ENCODE measurements around the gene GABRR2.
"Not testable (repeated sequence)": the region's sequence is repeated elsewhere in the genome, so short reads cannot be mapped to it uniquely, and the experiment has no call there.

GABRR2 gene

DNA sequence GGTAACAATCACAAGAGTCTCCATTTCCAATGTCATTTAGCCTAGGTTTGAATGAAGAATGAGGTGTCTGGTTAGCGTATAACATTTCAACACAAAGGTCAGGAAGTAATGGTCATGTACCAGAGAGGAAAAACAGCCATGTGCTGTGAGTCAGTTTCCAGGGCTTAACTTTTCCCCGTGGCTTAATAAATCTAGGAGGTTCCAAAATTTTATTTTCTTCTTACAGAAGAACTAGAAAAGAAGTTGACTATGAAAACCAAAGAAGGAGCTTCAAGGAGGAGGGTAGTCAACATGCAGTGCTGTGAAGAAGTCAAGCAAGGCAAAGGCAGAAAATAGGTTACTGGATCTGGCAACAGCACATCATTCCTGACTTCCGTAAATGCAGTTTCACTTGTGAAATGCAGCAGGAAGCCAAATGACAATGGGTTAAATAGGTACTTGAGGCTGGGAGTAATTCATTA, 8.4 kb upstream of the GABRR2 start:
- DNase-seq, result no peak

DNA sequence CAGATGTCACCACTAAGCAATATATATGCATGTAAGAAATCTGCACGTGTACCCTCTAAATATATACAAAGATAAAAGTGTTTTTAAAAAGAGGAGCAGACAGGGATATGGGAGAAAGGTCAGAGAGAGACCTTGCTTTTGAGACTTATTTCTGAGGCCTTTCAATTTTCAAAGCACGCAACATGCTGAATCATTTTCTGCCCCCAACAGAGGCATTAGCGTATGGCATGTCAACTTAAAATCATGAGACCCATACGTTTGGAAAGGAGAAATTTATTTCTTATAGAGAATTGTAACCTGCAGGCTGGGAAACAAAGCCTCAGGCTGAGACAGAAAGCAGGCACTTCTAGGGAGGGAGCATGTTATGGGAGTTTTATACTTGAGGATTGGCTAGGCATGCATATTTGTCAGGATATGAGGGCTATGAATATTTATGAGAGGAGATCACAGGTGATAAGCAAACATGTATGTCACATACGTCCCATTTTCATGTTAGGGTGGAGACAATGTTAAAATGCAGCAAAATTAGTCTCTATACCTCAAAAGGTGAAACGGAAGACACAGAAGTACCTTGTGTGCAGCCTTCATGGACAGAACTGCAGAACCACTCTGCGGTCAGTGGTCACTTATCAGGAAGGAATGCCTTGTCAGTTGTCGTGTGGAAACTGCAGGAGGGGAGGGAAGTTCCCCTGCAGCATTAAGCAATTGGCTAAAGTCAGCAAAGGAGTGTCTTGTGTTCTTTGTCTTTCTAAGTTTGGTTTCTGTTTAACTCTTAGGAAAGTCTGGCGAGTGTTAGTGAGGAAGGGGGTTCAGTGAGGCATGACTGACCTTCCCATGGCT, 6.3 kb upstream of the GABRR2 start:
- no peak for DNase-seq

DNA sequence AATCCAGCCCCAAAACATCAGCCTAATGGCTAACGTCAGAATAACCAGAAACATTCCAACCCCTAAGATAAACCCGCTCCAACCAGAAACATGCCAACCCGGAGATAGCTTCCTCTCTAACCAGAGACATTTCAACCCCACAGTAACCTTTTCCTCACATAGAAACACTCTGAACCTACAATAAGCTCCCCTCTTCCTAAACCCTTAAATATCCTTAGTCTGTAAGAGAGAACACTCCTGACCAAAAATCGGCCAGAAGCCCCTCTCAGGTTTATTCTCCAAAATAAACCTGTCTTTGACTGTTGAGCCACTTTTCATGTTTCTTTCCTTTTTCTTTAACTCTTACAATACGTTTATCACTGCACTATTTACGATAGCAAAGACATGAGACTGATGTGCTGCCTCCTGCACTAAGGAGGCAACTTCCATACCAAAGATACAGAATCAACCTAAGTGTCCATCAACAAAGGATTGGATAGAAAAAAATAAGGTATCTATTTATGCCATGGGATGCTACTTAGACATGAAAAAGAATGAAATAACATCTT, 5.0 kb upstream of the GABRR2 start:
- no peak for DNase-seq

DNA sequence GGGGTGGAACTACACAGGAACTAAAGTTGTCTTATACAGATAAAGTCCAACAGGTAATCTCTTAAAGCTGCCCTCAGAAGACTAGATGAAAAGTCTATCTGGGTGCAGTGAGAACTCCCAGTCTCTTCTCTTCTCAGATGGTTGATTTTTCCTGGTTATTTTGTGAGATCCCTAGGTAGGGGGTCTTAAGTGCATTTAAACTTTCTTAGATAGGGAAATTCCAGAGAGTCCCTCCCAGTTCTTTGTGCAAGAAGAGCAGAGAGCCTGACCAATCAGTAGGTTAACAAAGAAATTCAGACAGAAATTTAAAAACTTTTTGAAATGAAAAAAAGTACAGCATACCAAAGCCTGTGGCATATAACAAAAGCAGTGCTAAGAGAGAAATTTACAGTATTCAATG, 2.0 kb upstream of the GABRR2 start:
- no peak for DNase-seq

DNA sequence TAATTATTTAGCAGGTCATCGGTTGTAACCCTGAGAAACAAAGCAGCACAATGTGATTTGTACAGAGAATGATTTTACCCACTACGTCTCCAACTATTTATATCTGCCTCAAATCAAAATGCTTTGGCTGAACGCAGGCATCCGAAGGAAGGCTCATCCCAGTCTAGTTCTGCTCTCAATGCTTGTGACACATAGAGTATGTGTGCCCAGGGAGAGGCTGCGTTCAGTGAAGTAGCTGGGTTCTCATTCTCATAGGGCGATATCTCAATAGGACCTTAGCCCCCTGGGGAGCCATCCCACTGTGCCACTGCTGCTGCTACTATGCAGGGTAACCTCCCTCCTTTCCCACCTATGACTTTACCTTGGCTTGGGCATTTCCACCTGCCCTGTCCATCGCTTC, 407 bp downstream of the GABRR2 start:
- no peak for DNase-seq

DNA sequence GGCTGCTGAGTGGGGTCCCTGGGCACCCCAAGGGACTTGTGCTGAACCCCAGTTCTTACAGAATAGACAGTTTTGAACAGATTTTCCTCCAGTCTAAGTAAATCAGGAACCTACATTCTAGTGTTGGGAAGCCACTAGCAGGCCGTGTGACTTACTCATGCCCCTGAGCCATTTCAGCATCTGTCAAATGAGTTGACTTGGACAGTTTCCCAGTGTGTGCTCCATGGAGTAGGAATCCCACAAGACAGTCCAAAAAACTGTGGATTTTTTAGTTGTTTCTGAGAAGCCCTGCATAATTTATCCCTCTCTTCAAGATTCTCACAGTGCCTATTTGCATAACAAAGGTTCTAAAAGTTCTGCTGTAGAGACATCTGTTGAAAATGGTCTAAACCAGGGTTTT, 2.1 kb downstream of the GABRR2 start:
- peak; percentile 55 for DNase-seq

DNA sequence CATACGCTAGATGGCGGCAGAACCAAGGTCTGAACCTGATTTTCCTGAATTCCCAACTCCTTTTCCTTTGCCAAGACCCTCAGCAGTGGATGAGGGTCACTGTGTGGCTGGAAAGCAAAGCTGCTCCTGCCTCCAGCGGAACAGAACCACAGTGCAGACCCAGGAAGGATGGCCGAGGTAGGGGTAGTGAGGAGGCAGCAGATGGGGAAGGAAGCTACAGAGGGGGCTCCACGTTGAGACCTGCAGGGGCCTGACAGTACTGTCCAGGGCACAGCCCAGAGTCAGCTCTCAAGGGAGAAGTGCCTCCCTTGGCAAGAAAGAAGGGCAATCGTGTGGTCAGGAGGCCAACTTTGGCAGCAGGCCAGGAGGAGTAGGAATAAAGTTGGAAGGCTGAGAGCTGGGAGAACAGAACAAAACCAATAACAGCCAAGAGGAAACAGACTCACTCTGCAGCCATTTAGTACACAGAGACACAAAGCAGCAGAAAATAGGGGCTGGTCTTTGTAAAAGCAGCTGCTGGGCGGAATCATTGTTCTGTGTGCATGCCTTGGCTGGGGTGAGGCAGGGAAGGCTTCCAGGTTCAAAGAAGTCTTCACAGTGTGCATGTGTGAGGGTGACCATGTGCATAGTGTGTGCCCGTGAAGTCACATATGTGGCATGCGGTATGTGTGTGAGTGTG, 3.1 kb downstream of the GABRR2 start:
- no peak for DNase-seq

DNA sequence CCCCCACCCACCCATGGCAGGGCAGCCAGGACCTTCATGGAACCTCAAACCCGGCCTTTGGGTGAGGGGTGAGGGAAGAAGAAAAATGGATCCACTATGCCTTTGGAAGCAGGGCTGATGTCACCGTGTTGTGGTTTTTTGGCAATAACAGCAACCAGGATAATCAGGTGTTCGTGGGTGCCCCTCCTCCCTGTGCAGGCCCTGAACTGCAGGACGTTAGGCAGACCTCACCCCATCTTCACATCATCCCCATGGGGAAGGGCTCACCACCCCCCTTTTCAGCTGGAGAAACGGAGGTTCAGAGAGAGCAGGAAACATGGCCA, 3.6 kb downstream of the GABRR2 start:
- DNase-seq, result no peak

DNA sequence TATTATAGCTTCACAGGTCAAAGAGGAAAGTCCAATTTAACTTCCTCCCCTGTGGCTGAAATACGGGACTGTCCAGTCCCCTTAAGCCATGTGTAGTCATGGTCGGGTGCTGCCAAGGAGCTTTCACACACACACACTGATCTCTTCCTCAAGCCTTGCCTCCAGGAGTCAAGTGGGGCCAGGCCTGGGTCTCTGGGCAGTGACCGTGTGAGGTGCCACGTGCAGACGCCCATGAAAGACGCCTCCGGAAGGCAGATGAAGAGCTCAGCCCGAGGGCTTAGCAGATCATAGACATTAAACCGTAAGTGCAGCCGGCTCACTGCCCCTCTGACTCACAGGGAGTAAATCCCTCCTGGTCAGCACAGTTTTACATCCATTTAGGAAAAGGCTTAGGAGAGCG, 4.2 kb downstream of the GABRR2 start:
- no peak for DNase-seq

DNA sequence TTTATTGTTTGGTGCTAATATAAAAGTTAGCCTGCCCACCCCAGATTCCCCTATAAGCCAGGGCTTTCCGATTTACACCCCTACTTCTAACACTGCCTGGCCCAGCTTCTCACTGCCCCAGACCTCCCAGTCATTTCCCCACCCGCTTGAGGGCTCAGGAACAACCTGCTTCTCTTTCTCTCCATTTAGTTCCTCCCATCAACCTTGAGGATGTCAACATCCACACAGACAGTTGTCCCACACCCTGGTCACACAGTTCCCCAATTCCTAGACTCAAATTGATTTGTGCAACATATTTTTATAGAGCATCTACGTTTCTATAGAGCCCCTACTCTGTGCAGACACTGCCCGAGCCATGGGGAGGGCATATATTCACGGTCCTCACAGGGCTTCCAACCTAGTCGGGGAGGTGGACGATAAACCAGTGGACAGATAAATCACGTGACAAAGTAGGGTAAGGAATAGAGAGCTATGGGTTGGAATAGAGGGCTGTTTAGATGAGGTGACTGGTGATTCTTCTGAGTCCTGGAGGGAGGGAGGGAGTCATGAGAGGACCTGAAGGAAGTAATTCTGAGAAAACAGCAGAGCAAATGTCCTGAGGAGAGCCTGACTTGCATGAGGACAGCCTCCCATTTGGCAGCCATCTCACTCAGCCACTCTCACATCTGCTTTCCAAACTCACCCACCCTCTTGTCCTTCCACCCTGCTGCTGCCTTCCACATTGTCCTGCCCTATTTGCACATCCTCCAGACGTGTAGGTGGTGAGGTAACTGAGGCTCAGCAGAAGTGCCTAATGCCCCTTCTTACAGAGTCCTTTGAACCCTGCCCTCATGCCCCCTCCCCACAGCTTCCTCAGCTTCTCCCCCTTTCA, 6.3 kb downstream of the GABRR2 start:
- DNase-seq, result no peak

DNA sequence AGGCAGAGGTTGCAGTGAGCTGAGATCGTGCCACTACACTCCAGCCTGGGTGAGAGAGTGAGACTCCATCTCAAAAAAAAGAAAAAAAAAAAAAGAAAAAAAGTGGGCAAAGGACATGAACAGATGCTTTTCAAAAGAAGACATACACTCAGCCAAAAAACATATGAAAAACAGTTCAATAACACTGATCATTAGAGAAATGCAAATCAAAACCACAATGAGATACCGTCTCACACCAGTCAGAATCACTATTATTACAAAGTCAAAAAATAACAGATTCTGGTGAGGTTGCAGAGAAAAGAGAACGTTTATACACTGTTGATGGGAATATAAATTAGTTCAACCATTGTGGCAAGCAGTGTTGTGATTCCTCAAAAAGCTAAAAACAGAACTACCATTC, 10.6 kb downstream of the GABRR2 start:
- DNase-seq, result not testable (repeated sequence)

DNA sequence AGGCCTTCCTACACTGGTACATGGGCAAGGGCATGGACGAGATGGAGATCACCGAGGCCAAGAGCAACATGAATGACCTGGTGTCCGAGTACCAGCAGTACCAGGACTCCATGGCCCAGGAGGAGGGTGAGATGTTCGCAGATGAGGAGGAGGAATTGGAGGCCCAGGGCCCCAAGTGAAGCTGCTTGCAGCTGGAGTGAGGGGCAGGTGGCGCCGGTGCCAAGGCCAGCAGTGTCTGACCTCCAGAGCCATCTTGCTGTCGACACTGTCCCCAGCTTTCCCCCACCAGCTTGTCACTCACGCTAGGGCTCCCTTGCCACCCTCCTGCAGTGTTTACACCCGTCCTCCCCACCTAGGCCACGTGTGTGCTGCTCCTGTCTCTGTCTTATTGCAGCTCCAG, 12.2 kb downstream of the GABRR2 start:
- no peak for DNase-seq

DNA sequence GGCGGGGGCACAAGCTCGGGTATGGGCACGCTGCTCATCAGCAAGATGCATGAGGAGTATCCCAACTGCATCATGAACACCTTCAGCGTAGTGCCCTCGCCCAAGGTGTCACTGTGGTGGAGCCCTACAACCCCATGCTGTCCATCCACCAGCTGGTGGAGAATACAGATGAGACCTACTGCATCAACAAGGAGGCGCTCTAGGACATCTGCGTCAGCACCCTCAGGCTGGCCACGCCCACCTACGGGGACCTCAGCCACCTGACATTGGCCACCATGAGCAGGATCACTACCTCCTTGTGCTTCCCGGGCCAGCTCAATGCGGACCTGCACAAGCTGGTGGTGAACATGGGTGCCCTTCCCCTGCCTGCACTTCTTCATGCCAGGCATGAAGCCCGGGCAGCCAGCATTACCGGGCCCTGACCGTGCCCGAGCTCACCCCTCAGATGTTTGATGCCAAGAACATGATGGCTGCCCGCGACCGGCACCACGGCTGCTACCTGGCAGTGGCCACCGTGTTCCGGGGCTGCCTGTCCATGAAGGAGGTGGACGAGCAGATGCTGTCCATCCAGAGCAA, 12.8 kb downstream of the GABRR2 start:
- DNase-seq, result no peak

DNA sequence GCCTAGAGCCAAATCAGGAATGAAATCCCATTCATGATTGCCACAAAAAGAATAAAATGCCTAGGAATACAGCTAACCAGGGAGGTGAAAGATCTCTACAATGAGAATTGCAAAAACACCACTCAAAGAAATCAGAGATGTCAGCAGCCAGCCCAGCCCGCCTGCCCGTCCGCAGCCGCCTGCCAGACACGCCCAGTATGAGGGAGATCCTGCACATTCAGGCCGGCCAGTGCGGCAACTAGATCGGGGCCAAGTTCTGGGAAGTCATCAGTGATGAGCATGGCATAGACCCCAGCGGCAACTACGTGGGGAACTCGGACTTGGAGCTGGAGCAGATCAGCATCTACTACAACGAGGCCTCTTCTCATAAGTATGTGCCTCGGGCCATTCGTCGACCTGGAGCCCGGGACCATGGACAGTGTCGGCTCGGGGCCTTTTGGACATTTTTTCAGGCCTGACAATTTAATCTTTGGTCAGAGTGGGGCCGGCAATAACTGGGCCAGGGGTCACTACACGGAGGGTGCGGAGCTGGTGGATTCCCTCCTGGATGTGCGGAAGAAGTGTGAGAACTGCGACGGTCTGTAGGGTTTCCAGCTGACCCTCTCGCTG, 13.4 kb downstream of the GABRR2 start:
- DNase-seq, result no peak

DNA sequence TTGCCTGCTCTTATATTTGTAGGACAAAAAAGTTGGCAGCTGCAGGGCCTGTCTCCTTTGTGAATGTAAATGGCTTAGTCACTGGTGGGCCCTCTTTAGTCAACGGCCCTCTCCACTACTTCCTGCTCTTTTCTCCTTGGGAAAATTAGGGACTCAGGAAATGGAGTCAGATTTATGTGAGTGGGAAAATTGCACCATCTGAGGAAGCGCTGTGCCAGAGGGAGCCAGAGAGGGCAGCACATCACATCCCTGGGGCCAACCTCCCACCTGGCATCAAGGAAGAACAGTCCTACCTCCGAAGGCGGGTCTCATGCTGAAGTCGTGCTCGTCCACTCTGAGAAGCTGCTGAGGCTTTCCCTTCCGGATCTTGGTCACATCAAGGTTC, 15.6 kb downstream of the GABRR2 start:
- no peak for DNase-seq

DNA sequence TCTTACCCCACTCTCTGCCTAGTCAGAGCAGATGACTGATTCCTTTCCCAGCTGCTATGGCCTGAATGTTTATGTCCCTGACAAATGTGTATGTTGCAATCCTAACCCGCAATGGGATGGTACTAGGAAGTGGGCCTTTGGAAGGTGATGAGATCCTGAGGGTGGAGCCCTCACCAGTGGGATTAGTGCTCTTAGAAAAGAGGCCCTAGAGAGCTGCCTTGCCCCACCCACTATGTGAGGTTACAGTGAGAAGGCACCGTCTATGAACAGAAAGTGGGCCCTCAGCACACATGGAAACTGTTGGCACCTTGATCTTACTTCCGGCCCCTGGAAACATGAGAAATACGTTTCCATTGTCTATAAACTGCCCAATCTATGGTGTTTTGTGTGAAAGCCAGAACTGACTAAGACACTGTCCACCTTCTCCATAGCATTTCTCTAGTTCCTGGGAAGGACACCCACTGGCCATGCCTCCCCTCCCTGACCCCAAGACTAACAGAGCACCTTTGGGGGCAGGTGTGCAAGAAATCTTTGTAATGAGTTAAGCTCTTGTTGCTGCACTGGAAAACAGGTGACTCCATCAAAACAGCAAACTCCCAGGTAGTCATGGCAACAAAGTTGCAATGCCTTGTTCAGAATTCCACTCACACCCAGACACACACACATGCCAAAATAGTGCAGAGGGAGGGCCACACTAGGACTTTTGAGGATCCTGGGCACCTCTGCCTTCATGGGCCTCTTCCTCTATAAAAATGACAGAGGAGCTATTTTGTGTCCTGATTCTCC, 16.2 kb downstream of the GABRR2 start:
- no peak for DNase-seq

DNA sequence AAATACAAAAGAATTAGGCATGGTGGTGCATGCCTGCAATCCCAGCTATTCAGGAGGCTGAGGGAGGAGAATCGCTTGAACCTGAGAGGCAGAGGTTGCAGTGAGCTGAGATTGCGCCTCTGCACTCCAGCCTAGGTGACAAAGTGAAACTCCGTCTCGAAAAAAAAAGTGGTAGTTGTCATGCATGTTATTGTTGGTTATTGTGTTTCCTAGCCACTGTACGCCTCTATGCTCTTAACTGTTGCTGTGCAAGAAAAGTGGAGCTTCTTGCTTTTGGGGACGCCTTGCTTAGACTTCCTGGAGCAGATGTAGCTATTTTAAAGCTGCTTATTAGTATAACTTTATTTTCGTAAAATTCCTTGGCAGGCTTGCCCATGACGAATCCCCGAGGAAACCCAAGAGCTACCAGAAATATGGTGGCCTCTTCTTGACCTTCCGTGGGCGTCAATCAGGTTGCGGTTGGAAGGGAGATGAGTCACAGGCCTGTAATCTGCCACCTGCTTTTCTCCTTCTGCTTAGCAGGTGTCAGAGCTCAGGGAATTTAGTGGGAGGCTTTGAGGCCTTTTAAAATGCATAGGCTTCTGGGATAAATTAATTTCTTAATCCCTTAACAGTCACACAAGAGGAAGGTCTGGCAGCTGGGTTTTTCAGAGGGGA, 17.3 kb downstream of the GABRR2 start:
- peak; percentile 75 for DNase-seq

DNA sequence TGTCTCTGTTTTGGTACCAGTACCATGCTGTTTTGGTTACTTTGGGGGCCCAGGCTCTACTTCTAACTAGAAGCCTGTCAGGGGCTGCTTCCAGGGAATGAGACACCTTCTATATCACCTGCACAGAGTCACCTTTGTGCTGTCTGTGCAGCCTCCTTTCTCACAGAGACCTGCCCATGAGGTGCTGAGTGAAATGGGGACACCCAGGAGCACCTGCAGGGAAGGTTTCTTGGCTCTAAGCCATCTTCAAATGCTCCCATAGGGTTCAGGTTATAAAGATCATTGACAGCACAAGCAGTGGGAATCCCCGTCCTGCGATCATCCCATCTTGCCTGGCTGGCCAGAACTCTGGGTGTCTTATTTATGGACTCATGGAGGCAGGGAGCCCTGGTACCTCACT, 19.1 kb downstream of the GABRR2 start:
- no peak for DNase-seq

DNA sequence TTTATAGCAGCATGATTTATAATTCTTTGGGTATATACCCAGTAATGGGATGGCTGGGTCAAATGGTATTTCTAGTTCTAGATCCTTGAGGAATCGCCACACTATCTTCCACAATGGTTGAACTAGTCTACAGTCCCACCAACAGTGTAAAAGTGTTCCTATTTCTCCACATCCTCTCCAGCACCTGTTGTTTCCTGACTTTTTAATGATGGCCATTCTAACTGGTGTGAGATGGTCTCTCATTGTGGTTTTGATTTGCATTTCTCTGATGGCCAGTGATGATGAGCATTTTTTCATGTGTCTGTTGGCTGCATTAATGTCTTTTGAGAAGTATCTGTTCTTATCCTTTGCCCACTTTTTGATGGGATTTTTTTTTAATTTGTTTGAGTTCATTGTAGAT, 20.0 kb downstream of the GABRR2 start:
- not testable (repeated sequence) for DNase-seq

DNA sequence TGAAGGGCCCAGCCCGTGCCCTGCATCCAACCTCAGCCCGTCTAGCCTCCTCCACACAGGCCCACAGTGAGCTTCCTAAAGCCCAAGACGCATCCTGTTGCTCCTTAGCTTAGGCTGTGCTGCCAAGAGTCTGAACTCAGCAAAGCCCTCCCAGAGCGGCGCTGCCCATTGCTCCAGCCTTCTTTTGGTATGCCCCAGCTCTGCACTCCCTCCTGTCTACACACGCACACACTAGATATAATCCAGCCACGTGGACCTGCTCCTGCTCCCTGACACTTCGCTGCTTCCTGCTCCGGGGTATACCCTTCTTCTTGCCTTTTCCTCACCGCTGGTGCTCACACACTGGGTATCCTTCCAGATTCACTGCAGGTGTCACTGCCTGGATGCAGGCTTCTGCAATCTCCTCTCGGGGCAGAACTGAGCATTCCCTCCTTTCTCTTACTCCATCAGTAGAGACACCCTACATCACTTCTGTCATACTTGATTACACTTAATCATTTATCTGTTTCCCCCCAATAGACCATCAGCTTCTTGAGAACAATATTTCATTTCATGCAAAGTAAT, 23.8 kb downstream of the GABRR2 start:
- DNase-seq, result no peak
